ENCODE data around the gene PRSS1. TPM values are rescaled to one million over a fixed set of nuclear protein-coding genes. Genes with fewer than 3 reads are reported as not detected.
"Not testable (repeated sequence)": the region's sequence is repeated elsewhere in the genome, so short reads cannot be mapped to it uniquely, and the experiment has no call there.

Gene PRSS1
- total RNA-seq, 1 experiment from 2014 or later = 7.3 TPM

DNA sequence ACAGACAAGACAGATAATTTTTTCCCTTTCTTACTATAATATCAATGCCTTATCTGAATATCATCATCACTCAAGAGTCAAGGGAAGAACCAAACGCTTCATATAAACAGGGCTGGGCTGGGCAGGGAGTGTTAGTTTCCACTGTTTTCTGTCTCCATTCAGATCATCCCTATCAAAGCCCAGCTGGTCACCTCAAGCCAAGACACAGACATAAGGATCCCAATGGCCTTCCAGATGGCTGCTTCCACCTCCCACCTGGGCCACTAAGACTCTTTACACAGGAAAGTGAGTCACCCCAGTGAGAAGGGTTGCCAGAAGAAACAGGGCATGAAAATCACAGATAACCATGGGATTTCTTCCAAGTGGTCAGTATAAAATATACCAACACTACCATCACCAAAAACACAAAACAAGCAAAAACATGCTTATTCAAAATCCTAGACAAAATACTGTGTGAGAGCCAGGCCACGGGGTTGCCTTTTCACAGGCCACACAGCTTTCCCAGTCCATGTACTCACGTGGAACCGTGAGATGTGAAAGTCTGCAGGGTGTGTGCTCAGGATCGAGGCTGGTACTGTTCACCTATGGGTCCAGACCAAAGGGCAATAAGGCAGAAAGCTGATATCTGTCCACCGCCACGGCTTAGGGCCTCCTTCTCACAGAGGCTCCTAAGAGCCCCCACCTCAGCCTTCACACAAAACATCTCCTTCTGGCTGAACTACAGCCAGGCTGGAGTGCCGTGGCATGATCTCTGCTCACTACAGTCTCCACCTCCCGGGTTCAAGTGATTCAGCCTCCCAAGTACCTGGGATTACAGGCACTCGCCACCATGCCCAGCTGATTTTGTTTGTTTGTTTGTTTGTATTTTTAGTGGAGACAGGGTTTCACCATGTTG, 5.7 kb downstream of the PRSS1 start:
- CTCF ChIA-PET = no interaction called here
- in situ Hi-C loops (cut with HindIII; ENCODE audit: low pct_unique_long_range_greater_than_20kb, low sequenced_read_pairs) (no loop called here), intact Hi-C loops (cut with micrococcal nuclease; ENCODE audit: unreplicated experiment) (no loop called here)
- H3K9me3 ChIP-seq (ENCODE audit: control insufficient read depth, insufficient read depth, low read depth, low read length) = no peaks in the 10 kb centered on the region
- no peak for ATAC-seq
- POLR2A ChIA-PET = no interaction called here
- no TSS peak for BruUV-seq (replicated peaks)
- H3K36me3 ChIP-seq (ENCODE audit: control insufficient read depth, insufficient read depth, low read length) = no peaks in the 10 kb centered on the region
- H3K4me1 ChIP-seq (ENCODE audit: control insufficient read depth, insufficient read depth, low read length) = no peaks in the 10 kb centered on the region
- no peaks in the 10 kb centered on the region for H3K27me3 ChIP-seq (ENCODE audit: control insufficient read depth, insufficient read depth, low read length)
- DNase-seq (ENCODE audit: low read depth, low spot score) = no peak
- TF ChIP-seq, protein P1, sequence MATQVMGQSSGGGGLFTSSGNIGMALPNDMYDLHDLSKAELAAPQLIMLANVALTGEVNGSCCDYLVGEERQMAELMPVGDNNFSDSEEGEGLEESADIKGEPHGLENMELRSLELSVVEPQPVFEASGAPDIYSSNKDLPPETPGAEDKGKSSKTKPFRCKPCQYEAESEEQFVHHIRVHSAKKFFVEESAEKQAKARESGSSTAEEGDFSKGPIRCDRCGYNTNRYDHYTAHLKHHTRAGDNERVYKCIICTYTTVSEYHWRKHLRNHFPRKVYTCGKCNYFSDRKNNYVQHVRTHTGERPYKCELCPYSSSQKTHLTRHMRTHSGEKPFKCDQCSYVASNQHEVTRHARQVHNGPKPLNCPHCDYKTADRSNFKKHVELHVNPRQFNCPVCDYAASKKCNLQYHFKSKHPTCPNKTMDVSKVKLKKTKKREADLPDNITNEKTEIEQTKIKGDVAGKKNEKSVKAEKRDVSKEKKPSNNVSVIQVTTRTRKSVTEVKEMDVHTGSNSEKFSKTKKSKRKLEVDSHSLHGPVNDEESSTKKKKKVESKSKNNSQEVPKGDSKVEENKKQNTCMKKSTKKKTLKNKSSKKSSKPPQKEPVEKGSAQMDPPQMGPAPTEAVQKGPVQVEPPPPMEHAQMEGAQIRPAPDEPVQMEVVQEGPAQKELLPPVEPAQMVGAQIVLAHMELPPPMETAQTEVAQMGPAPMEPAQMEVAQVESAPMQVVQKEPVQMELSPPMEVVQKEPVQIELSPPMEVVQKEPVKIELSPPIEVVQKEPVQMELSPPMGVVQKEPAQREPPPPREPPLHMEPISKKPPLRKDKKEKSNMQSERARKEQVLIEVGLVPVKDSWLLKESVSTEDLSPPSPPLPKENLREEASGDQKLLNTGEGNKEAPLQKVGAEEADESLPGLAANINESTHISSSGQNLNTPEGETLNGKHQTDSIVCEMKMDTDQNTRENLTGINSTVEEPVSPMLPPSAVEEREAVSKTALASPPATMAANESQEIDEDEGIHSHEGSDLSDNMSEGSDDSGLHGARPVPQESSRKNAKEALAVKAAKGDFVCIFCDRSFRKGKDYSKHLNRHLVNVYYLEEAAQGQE (IDR thresholded peaks at IDR 0.05; ENCODE audit: insufficient read depth in 1 of 2, low read depth in 2 of 2, low read length in 1 of 2) = no peak
- TF ChIP-seq TCF7L2 (IDR thresholded peaks at IDR 0.05; ENCODE audit: low read depth, low read length) = no peak
- no peak for TF ChIP-seq POLR2AphosphoS5 (IDR thresholded peaks at IDR 0.05; ENCODE audit: low read depth, low read length)
- no peak for TF ChIP-seq CTCF (IDR thresholded peaks at IDR 0.05)
- no peak for TF ChIP-seq SIN3A (IDR thresholded peaks at IDR 0.05; ENCODE audit: borderline replicate concordance, insufficient read depth, low read depth, low read length)
- no peak overlapping the region for H3K4me3 ChIP-seq (ENCODE audit: low read depth in 2 of 2, low read length in 2 of 2)
- H3K27ac ChIP-seq (ENCODE audit: low read length) = no peak overlapping the region

DNA sequence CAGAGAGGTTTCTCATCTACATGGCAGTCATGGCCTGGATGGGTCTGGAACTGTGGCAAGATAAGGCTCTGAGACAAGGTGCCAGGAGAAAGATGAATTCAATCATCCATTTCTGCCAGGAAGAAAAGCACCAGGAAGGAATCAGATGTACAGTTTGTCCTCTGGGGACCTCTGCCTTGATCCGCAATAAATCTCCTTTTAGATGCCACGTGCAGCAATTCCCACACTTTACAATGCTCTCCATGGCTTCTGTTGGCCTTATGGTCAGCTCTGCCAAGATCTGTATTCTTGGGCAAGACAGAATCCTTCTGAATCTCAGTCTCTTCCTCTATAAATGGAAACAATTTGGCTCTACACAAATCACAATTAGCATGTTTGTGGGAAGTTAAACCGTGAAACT, 9.0 kb downstream of the PRSS1 start:
- CTCF ChIA-PET = not testable (repeated sequence)

GRCh38 chr7:142759433-142759832, 10.2 kb downstream of the PRSS1 start:
- in situ Hi-C loops (cut with HindIII; ENCODE audit: low pct_unique_long_range_greater_than_20kb, low sequenced_read_pairs) = no loop called here

More for the DNA sequence above, 9.0 kb downstream of the PRSS1 start:
- H3K27ac ChIP-seq (ENCODE audit: low read length); ATAC-seq; POLR2A ChIA-PET; H3K4me1 ChIP-seq (ENCODE audit: control insufficient read depth, insufficient read depth, low read length); in situ Hi-C loops (cut with HindIII; ENCODE audit: low pct_unique_long_range_greater_than_20kb, low sequenced_read_pairs); intact Hi-C loops (cut with micrococcal nuclease; ENCODE audit: unreplicated experiment); BruUV-seq (replicated peaks); H3K36me3 ChIP-seq (ENCODE audit: control insufficient read depth, insufficient read depth, low read length); H3K27me3 ChIP-seq (ENCODE audit: control insufficient read depth, insufficient read depth, low read length); DNase-seq (ENCODE audit: low read depth, low spot score); H3K9me3 ChIP-seq (ENCODE audit: control insufficient read depth, insufficient read depth, low read depth, low read length); H3K4me3 ChIP-seq (ENCODE audit: low read depth in 2 of 2, low read length in 2 of 2): not testable (repeated sequence)

More at GRCh38 chr7:142759433-142759832, 10.2 kb downstream of the PRSS1 start:
- ATAC-seq (no peak), DNase-seq (ENCODE audit: low read depth, low spot score) (no peak)
- TF ChIP-seq CTCF (IDR thresholded peaks at IDR 0.05) (no peak), POLR2AphosphoS5 (IDR thresholded peaks at IDR 0.05; ENCODE audit: low read depth, low read length) (no peak), SIN3A (IDR thresholded peaks at IDR 0.05; ENCODE audit: borderline replicate concordance, insufficient read depth, low read depth, low read length) (no peak), TCF7L2 (IDR thresholded peaks at IDR 0.05; ENCODE audit: low read depth, low read length) (no peak)
- TF ChIP-seq, protein P1 (IDR thresholded peaks at IDR 0.05; ENCODE audit: insufficient read depth in 1 of 2, low read depth in 2 of 2, low read length in 1 of 2) = no peak
- no peak overlapping the region for H3K4me3 ChIP-seq (ENCODE audit: low read depth in 2 of 2, low read length in 2 of 2)
- BruUV-seq (replicated peaks) = no TSS peak
- ChIA-PET POLR2A (no interaction called here), CTCF (no interaction called here)
- no peaks in the 10 kb centered on the region; the same call in 1 of the 2 replicates for H3K27me3 ChIP-seq (ENCODE audit: control insufficient read depth, insufficient read depth, low read length)
- H3K36me3 ChIP-seq (ENCODE audit: control insufficient read depth, insufficient read depth, low read length) = no peaks in the 10 kb centered on the region
- H3K9me3 ChIP-seq (ENCODE audit: control insufficient read depth, insufficient read depth, low read depth, low read length) = no peaks in the 10 kb centered on the region
- intact Hi-C loops (cut with micrococcal nuclease; ENCODE audit: unreplicated experiment) = no loop called here
- no peak overlapping the region for H3K27ac ChIP-seq (ENCODE audit: low read length)
- no peaks in the 10 kb centered on the region for H3K4me1 ChIP-seq (ENCODE audit: control insufficient read depth, insufficient read depth, low read length)

All from Panc1 (cell line).